GM18870 (cell line): ENCODE results near the gene ZBTB20.
A peak's percentile ranks its signal among the peaks of the same experiment; 100 is the strongest.

Experiments
- ATAC-seq: cut with Tn5 transposase; IDR thresholded peaks from one replicate; pipeline ENCODE4 v1.9.1; 2021; ENCODE audit warnings: moderate library complexity; ENCODE audit not compliant: unreplicated experiment

Gene ZBTB20

GRCh38 chr3:114554731-114555130 is 592.4 kb downstream of the ZBTB20 start:
- ATAC-seq, result no peak

GRCh38 chr3:114553949-114554593 is 593.0 kb downstream of the ZBTB20 start:
- ATAC-seq, result no peak

- ATAC-seq, result no peak
These were observed 594.6 kb downstream of the ZBTB20 start for GRCh38 chr3:114552527-114552812.

GRCh38 chr3:114551770-114552526 is 595.1 kb downstream of the ZBTB20 start:
- ATAC-seq, result no peak

GRCh38 chr3:114550165-114550564 is 596.9 kb downstream of the ZBTB20 start:
- no peak for ATAC-seq

GRCh38 chr3:114545193-114545592 is 601.9 kb downstream of the ZBTB20 start:
- ATAC-seq, result no peak

- no peak for ATAC-seq
These were observed 604.7 kb downstream of the ZBTB20 start for GRCh38 chr3:114542359-114542758.

- no peak for ATAC-seq
These were observed 607.6 kb downstream of the ZBTB20 start for GRCh38 chr3:114539525-114539924.

- no peak for ATAC-seq
These were observed 608.9 kb downstream of the ZBTB20 start for GRCh38 chr3:114538211-114538610.

- no peak for ATAC-seq
These were observed 618.6 kb downstream of the ZBTB20 start for GRCh38 chr3:114528517-114528916.

GRCh38 chr3:114527036-114527644 is 619.9 kb downstream of the ZBTB20 start:
- no peak for ATAC-seq

- no peak for ATAC-seq
These were observed 621.8 kb downstream of the ZBTB20 start for GRCh38 chr3:114525278-114525677.

GRCh38 chr3:114519415-114519814 is 627.7 kb downstream of the ZBTB20 start:
- ATAC-seq, result peak; percentile 96

GRCh38 chr3:114518206-114518808 is 628.8 kb downstream of the ZBTB20 start:
- no peak for ATAC-seq

GRCh38 chr3:114510201-114510600 is 636.9 kb downstream of the ZBTB20 start:
- ATAC-seq, result no peak

GRCh38 chr3:114509756-114510155 is 637.3 kb downstream of the ZBTB20 start:
- ATAC-seq, result no peak

- ATAC-seq, result no peak
These were observed 638.1 kb downstream of the ZBTB20 start for GRCh38 chr3:114508976-114509375.

- no peak for ATAC-seq
These were observed 638.9 kb downstream of the ZBTB20 start for GRCh38 chr3:114508208-114508607.

GRCh38 chr3:114506591-114507300 is 640.3 kb downstream of the ZBTB20 start:
- ATAC-seq, result no peak

- no peak for ATAC-seq
These were observed 642.0 kb downstream of the ZBTB20 start for GRCh38 chr3:114504941-114505628.

GRCh38 chr3:114502204-114502603 is 644.9 kb downstream of the ZBTB20 start:
- no peak for ATAC-seq
